Measurements from ENCODE around the gene TMEM132D. TPM values are rescaled to one million over a fixed set of nuclear protein-coding genes. Genes with fewer than 3 reads are reported as not detected.

The TMEM132D gene
- total RNA-seq, 4 donors from 2014 or later, result not detected

DNA sequence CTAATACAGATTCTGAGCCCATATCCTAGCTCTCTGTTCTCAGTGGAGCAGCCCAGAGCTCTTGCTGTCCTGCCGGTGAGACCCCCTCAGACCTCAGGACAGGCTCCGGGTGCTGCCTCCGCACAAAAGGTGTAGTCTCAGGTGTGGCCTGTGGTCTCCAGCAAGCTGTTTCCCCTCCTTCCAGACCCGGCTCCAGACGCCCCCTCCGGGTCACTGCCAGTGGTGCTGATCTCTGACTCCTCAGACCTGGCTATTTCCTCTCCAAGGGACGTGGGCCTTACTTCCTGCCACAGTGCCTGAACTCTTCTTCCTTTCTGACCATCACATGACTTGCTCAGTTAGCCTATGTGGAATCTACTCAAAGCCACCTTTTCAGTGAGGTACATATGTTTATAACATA is 713.0 kb downstream of the TMEM132D start:
- TF ChIP-seq, protein P1, sequence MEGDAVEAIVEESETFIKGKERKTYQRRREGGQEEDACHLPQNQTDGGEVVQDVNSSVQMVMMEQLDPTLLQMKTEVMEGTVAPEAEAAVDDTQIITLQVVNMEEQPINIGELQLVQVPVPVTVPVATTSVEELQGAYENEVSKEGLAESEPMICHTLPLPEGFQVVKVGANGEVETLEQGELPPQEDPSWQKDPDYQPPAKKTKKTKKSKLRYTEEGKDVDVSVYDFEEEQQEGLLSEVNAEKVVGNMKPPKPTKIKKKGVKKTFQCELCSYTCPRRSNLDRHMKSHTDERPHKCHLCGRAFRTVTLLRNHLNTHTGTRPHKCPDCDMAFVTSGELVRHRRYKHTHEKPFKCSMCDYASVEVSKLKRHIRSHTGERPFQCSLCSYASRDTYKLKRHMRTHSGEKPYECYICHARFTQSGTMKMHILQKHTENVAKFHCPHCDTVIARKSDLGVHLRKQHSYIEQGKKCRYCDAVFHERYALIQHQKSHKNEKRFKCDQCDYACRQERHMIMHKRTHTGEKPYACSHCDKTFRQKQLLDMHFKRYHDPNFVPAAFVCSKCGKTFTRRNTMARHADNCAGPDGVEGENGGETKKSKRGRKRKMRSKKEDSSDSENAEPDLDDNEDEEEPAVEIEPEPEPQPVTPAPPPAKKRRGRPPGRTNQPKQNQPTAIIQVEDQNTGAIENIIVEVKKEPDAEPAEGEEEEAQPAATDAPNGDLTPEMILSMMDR (IDR thresholded peaks at IDR 0.05; ENCODE audit: low read depth), result no peak

DNA sequence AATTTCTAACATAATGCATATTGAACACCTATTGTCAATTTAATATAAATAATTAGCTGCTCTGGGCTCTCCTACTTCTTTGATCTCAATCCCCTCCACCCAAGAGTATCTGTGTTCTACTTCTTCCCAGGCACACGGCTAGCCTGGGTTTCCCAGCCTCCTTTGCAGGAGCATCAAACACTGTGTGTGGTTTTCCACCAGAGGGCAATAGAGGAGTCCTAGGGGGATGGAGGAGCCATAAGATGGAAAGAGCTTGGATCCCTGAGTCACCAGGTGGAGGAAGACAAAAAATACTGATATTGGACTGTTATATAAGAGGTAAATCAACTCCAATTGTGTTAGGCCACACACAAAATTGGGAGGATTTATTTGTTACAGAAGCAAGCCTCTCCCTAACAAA is 716.9 kb downstream of the TMEM132D start:
- TF ChIP-seq, protein P1 (IDR thresholded peaks at IDR 0.05; ENCODE audit: low read depth), result no peak

DNA sequence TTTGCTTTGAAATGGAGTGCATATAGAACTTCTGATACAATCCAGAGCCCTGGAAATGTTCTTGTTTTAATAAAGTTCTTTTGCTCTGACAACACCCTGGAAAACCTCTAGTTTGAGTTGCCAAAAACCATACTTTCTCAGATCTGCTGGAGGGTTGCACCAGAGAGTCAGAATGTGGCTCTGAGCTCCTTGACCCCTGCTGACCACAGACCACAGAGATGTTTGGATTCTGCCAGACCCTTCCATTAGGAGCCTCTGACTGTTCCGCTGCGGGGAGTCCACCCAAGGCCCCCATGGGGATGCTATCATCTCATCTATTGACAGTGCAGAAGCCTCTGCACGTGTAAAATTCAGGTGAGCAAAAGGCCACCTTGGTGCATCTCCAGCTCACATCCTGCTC is 718.0 kb downstream of the TMEM132D start:
- TF ChIP-seq, protein P1 (IDR thresholded peaks at IDR 0.05; ENCODE audit: low read depth), result no peak

DNA sequence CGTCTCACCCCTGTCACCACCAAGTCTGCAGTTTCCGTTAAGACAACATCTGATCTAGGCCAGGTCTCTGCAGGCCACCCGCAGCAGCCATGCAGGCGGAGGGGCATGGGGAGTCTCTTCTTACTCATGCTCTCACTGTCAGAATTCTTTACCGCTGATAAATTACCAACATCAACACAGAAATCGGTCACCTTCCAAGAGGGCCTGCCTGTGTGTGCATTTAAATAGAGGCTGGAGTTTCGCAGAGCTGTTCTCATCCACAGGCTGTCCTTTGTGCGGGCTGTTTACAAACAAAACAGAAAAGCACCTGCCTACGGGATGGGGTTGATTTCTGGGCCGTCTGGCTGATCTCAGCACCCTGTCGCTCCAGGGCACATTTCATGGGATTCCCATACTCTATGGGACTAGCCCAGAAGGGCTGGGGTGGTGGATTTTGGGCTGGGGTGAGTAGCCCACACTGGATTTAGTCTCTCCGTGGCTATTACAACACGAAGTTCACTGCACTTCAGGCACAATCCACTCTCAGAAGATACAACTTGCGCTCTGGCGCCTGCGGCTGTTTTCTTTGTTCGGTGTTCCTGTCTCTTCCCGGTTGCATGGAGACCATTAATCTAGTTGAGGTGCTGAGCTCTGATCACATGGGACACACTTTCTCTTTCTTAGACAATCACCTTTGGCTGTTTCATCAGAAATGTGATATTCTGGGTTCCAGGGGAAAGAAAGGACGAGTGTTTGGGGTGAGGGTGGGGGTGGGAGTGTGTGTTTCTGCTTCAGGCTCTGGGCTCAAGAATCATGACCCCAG is 719.5 kb downstream of the TMEM132D start:
- TF ChIP-seq, protein P1 (IDR thresholded peaks at IDR 0.05; ENCODE audit: low read depth), result no peak

DNA sequence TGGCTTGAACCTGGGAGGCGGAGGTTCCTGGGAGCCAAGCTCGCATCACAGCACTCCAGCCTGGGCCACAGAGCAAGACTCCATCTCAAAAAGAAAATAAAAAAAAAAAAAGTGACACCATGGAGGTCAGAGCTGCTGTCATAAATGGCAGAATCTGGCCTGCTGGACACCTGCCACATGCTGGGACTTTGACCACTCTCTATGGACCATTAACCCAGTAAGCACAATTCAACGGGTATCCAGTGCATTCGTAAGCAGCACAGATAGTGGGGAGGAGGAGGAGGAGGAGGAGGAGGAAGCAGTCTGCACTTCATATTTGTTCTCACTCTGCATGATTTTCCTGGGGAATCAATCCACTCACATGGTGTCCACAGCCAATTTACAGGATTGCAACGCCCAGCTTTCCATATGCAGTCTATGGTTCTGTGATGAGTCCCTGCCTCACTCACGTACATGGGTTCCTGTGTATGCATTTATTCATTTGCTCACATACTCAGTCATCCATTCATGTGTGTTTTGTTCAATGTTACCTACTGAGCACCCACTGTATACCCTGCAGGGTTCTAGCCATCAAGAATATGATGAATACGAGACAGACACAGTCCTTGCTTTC is 723.8 kb downstream of the TMEM132D start:
- TF ChIP-seq, protein P1 (IDR thresholded peaks at IDR 0.05; ENCODE audit: low read depth), result no peak

DNA sequence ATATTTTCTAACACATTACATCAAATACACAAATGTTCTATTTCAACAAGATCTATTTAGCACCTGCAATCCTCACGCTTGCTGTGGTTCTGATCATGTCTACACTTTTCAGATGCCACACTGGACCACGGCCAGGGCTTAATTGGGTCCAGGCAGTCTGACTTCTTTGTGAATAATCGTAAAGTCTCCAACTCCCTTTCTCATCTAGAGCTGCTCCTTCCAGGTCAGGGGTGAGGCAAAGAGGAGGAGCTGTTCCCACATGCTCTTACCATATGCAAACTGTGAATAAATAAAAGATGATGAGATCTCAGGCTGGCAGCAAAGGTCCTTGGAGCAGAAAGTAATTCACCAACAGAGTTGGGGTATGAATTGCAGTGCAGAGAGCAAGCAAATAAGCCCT is 733.9 kb downstream of the TMEM132D start:
- TF ChIP-seq, protein P1 (IDR thresholded peaks at IDR 0.05; ENCODE audit: low read depth), result no peak

DNA sequence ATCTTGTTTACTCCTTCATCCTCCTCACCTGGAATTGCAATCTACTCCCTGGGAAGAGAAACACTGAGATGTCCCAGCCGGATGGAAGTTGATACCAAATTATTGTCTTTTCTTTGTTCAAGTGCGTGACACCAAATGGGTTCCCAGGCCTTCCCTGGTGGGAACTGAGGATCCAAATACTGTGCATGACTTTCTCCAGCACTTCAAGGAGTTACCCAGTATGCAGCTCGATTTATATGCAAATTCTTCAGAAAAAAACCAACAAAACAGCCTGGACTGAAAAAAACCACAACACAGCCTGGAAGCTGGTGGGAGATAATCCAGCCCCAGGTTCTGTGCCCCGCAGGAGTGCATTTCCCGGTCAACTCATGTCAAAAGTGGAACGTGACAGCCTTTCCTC is 740.0 kb downstream of the TMEM132D start:
- TF ChIP-seq, protein P1 (IDR thresholded peaks at IDR 0.05; ENCODE audit: low read depth), result no peak
